GM18502 (cell line): ENCODE measurements around the gene EHF.
"Not testable (repeated sequence)": the region's sequence is repeated elsewhere in the genome, so short reads cannot be mapped to it uniquely, and the experiment has no call there.

Experiments used
- ATAC-seq: cut with Tn5 transposase; IDR thresholded peaks from one replicate; pipeline ENCODE4 v1.9.1; 2021; ENCODE audit warnings: mild to moderate bottlenecking; ENCODE audit not compliant: unreplicated experiment, poor library complexity

EHF gene

GRCh38 chr11:34620820-34621792, at the start of gene EHF:
EHF (plus strand) TSS chr11:34621093; CDS start chr11:34642631, 21,538 bp downstream.
- ATAC-seq, result no peak

DNA sequence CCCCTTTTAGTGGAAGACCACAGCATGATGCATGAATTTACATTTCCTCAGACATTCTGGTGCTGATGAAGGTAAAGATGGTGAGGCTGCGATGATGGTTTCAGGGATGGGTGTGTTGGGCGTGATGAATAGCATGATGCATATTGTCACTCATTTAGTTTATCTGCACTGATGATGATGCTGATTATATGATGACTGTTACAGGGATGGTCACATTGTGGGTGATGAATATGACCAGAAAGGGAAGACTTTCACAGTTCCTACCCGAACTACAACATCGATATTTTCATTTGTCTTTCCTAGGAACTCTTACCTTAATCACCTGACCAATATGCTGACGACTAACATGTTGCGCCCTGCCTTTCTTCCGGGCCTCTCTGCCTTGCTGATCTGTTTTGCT, 47.4 kb upstream of the EHF start:
- no peak for ATAC-seq

DNA sequence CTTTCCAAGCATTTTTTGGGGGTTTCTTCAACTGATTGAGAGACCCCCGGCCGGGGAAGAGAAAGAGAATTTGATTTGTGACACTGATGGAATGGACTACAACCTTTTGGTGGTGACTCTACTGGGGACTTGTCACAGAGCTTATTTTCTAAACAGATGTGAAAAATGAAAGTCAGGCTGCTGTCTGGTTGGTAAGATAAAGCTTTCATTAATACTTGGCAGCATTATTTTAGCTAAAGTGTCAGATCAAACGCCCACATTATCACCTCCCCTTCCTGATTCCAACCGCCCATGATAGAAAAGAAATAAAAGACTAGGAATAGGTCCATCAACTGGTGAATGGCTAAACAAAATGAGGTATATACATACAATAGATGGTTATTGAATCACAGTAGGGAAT, 45.6 kb upstream of the EHF start:
- no peak for ATAC-seq

GRCh38 chr11:34575671-34576070, 45.2 kb upstream of the EHF start:
- ATAC-seq, result no peak

DNA sequence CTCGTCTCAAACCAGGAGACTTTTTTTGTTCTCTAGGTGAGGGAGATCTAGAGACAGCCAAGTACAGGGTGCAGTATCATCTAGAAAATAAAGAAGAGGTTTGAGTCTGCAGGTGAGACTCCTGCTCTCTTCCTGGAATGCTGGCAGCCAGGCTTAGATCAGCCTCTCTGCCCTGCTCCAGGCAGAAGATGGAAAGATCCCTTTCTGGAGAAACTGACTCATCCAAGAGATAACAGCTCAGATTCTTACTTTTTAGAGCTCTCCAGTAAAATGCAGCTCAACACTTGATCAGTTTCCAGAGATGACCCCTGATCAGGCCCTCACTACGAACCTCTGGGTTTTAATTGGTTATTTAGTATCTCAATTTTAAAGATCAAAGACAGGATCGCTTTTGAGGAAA, 44.6 kb upstream of the EHF start:
- no peak for ATAC-seq

DNA sequence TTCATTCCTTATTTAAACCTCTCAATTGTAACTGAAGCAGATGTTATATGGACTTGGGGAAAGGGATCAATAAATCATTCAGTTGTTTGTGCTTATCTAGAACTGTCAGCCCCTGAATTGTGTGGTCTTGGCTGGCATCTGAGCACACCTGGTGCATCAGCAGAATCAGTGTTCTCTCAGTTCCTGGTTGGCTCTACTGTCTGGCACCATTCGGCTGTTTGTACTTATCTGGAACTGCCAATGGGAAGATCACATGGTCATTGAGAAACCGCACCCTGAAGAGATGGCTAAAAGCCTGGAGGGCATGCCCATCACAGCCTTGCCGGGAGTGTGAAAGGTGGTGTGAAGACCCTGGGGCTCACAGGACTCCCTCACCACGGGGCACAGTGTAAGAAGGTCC, 37.1 kb upstream of the EHF start:
- ATAC-seq, result no peak

DNA sequence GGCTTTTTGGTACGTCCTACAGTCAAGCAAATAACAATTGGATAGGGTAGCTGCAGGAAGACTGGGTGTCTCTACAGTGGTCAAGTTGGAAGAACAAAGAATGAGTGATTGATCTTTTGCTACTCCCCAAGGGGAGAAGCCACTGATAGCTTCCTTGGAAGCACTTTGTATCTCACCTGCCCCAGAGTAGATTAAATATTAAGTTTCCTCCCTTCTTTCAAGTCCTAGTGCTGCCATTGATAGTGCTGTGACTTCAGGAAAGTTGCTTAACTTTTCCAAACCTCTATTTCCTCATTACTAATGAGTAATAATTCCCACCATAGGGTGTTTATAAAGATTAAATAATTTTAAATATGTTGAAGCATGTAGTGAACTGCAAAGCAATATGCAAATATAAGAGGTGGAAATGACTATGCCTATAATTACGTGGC, 35.6 kb upstream of the EHF start:
- ATAC-seq, result peak; percentile 2

DNA sequence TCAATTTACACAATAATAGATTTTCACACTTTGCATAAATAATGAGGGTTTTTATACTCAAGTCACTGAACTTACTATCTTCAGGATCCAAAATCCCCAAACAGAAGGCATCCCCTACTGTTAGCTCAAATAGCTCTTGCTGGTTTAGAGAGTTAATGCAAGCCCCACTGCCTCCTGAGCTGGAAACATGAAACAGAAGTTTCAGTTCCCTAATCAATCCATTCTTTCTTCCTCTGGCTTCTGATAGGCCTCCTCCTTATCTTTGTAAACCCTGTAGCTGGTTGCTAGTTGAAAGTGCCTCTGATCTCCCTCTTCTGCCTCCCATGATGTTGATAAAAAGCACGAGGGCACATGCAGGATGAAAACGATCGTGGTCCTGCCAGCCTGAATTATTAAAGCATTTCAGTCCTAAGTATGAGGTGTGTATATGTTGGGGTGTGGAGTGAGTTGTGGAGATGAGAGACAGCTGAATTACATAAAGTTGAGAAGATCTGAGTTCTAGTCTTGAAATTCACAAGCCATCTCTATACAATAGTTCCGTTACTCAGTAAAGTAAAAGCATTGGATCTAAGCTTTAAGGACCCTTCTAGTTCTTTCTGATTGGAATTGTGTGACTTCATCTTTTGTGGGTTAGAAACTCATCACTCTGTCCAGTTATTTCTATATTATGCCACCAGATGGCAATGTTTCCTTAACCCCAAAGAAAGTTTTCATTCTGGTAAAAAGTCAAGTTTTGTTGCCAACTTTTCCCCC, 35.0 kb upstream of the EHF start:
- peak; percentile 90 for ATAC-seq

DNA sequence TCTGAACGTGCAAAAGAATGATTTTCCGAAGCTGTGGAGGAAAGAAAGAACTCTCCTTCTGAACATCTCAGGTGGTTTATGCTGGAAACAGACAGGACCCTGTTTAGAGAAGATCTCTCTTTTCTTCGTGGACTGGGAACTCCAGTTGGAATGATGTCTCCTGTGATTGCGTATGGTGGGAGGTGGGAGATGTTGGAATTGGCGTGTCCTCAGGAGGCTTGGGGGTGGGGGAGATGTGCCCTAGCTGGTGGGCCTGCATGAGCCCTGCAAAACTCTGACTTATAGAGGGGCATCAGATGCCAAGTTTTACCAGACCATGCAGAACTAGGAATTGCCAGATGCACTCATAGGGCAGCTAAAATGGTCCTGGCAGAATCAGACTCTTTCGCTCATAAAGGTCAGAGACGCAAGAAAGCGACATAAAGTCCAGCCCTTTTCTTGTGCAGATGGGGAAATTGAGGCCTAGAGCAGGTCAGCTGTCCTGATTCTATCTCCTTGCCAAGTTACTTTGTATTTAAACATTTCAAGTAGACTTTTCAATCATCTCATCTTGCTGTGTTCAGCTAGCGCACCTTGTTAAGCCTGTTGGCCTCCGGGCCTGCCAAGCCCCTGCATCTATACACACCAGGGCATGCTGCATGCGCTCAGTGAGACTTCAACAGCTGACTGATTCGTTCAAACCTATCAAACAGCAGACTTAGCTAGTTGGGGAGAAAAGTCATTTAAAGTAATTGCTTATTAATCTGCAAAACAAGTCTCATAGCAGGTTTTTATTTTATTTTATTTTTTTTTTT, 34.2 kb upstream of the EHF start:
- no peak for ATAC-seq

DNA sequence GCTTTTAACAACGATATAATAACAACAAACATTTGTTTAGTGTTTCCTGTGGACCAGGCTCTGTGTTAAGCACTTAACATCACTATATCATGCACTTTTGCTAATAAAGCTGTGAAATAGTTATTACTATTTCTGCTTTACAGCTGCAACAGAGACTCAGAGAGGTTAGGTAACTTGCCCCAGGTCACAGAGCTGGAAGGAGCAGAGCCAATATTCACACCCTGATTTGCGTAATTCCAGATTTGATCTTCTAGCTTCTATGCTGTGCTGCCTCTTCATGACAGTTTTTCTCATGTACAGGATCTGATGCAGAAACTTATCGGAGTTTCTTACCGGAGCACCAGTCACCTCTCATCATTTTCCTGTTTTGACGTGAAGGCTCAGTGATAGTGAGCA, 33.6 kb upstream of the EHF start:
- no peak for ATAC-seq

GRCh38 chr11:34588023-34588422, 32.9 kb upstream of the EHF start:
- ATAC-seq, result no peak

GRCh38 chr11:34588701-34589100, 32.2 kb upstream of the EHF start:
- ATAC-seq, result no peak

DNA sequence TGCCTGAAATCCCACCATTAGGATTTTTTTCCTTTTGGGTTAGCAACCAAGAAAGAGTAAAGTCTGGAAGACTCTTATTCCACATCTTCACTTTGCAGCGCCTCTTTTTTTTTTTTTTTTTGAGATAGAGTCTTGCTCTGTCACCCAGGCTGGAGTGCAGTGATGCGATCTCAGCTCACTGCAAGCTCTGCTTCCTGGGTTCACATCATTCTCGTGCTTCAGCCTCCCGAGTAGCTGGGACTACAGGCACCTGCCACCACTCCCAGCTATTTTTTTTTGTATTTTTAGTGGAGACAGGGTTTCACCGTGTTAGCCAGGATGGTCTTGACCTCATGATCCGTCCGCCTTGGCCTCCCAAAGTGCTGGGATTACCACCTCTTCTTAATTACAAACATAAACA, 31.7 kb upstream of the EHF start:
- not testable (repeated sequence) for ATAC-seq

DNA sequence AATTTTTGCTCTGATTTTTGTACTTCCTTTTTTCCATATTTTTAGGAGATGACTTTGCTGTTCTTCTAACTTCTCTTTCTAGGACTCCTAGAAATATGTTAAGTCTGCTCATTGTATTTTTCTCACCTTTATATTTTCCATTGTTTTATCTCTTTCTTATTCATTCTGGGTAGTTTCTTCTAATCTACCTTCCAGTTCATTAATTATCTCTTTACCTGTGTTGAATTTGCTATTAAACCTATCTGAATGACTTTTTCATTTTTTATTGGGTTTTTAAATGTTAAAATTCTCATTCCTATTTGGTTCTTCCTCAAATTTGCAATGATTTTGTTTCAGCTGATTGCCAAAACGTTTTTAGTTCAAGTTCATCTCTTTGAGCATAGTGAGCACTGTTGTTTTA, 27.8 kb upstream of the EHF start:
- no peak for ATAC-seq

DNA sequence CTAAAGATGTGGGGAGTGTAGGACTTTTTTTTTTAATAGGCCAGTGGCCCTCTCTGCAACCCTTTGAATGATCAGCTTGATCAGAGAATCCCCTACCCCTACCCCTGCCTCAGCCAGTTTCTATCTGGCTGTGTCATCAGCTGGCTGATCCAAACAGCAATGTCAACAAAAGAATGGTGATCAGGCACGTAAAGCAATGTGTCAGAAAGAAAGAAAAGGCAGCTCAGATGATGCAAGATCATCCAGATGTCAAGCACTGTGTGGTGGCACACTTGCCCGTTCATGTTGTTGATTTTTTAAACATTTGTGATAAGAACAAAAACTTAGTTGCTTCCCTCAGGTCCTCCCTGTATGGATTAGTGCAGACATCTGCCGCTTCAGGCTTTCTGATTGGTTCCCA, 26.3 kb upstream of the EHF start:
- ATAC-seq, result no peak

GRCh38 chr11:34595391-34595790, 25.5 kb upstream of the EHF start:
- ATAC-seq, result no peak

GRCh38 chr11:34595960-34596644, 24.8 kb upstream of the EHF start:
- no peak for ATAC-seq

- ATAC-seq, result no peak
Observed at GRCh38 chr11:34599406-34599945, 21.4 kb upstream of the EHF start.

DNA sequence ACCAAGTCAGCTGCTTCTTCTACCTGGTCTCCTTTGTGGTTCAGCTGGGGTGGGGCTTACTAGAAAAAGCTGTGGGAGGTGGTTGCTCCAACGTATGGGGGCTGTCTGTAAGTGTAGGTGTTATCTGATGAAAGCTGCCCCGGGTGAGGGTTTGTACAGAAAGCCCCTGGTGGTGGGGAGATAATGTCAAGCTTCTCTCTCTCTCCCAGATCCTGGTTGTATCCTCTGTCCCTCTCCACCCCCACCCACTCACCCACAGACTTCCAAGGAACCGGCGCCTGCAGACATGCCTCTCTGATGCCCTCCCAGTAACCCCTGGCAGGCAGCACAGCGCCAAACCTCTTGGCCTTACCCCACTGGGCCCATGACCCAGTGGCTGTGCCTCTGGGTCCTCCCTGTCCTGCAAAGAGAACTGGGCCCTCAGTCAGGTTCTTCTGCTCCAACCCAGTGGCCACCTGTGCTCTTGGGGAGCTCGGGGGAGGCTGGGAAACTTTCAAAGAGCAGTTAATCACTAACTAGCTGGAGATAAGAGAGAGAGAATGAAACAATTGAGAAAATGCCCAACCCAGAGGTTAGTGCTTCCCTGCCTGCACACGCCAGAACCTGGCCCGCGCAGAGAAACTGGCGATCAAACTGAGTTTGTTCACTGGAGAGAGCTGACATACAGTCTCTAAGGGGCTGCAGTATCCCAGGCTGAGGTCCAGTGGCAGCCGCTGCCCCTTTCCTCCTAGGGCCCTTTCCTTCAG, 20.4 kb upstream of the EHF start:
- no peak for ATAC-seq
